ENCODE measurements around the gene CCDC24. TPM values are rescaled to one million over a fixed set of nuclear protein-coding genes. Genes with fewer than 3 reads are reported as not detected.
A peak's percentile ranks its signal among the peaks of the same experiment; 100 is the strongest.

The CCDC24 gene
- total and polyA plus RNA-seq, 9 of the 15 experiments (the other 6 are each of a cell fraction or from before 2014, with no cell fraction given) = 0.31 to 4.5 (median 1.5) TPM

- Histone ChIP-seq H3K9me1 (ENCODE audit: control insufficient read depth, insufficient read depth, low read length) (peaks cover 5% of the 10 kb centered on the region), H3K4me1 (replicated peaks in 1 of 2; ENCODE audit: control insufficient read depth in 2 of 2, insufficient read depth in 2 of 2, low read length in 2 of 2) (peaks cover 15 to 71% of the 10 kb centered on the region in 2 experiments; a peak in 4 of 5 replicates), H3K4me3 (no peak overlapping the region), H3K9ac (ENCODE audit: insufficient read depth in 1 of 2, low read depth in 2 of 2, low read length in 2 of 2) (peak overlapping the region in 1 of 2 experiments; percentile 31; a peak in 2 of 4 replicates), H3K36me3 (ENCODE audit: control insufficient read depth, insufficient read depth, low read length) (no peaks in the 10 kb centered on the region), H3K79me2 (ENCODE audit: control insufficient read depth, insufficient read depth, low read length) (no peaks in the 10 kb centered on the region), H3K27me3 (ENCODE audit: control insufficient read depth in 2 of 2, insufficient read depth in 2 of 2, low read length in 2 of 2) (no peaks in the 10 kb centered on the region), H2AFZ (ENCODE audit: low read depth, low read length) (peak overlapping the region; percentile 82), H3K9me3 (replicated peaks; ENCODE audit: control insufficient read depth, insufficient read depth, low read depth, low read length) (no peaks in the 10 kb centered on the region), H4K20me1 (replicated peaks; ENCODE audit: control insufficient read depth, insufficient read depth, low read length) (no peaks in the 10 kb centered on the region), H3K4me2 (ENCODE audit: insufficient read depth, low read length) (peak overlapping the region; percentile 6; the same call in 1 of the 2 replicates), H3K27ac (ENCODE audit: extremely low read depth, low read depth, low read length) (no peak overlapping the region)
- DNase-seq (ENCODE audit: extremely low read depth in 1 of 4, low spot score in 3 of 4) (peak; percentile 77 to 89 (median 84)), FAIRE-seq (peak; percentile 88), ATAC-seq (peak; percentile 87)
- ChIA-PET CTCF (ENCODE audit: low intra/inter-chr PET ratio) (interaction anchor here (2.1 kb wide), 2 partner anchors 41 to 53 kb away, joined by 9 to 21 read pairs; no protein-coding TSS in a partner anchor), POLR2A (interaction anchor here (0.7 to 2.0 kb wide), 7 partner anchors 10 to 726 kb away, joined by 3 to 9 read pairs (median 4); partner anchors contain the start of gene ATP6V0B)
- WGBS (ENCODE audit: insufficient coverage, low coverage, missing lambda C conversion rate) = 49% methylated on average over 14 of the region's 15 CpGs
- intact Hi-C loops (cut with micrococcal nuclease) = loop anchor here (1.0 to 10.0 kb wide), 4 partner anchors 41 to 300 kb away; no protein-coding TSS in a partner anchor
- in situ Hi-C loops (cut with MboI) = no loop called here
- no TSS peak for BruUV-seq (replicated peaks)
- no peak for TF ChIP-seq GATAD2B (IDR thresholded peaks at IDR 0.05; ENCODE audit: borderline replicate concordance)
- TF ChIP-seq ZNF740 (CRISPR knock-in tag; IDR thresholded peaks at IDR 0.05) = peak; percentile 62; the same call in 1 of the 2 replicates
- TF ChIP-seq ZNF740 (tag; IDR thresholded peaks at IDR 0.05) = no peak
- peak; percentile 46; the same call in 1 of the 2 replicates for TF ChIP-seq JUND (IDR thresholded peaks at IDR 0.05; ENCODE audit: borderline replicate concordance, low read depth, low read length)
- TF ChIP-seq JUND (tag; IDR thresholded peaks at IDR 0.05; ENCODE audit: borderline replicate concordance, low read depth, low read length) = peak; percentile 21; the same call in 1 of the 3 replicates
- no peak for TF ChIP-seq WHSC1 (IDR thresholded peaks at IDR 0.05; ENCODE audit: low read length)
- TF ChIP-seq NFIX (CRISPR knock-in tag; IDR thresholded peaks at IDR 0.05; ENCODE audit: low read depth) = no peak
- TF ChIP-seq ZNF780A (CRISPR knock-in tag; IDR thresholded peaks at IDR 0.05) = no peak
- 0 out of 2 replicates have a peak, but pooled peaks have one; percentile 11 for TF ChIP-seq ATF7 (IDR thresholded peaks at IDR 0.05)
- TF ChIP-seq SPI1 (IDR thresholded peaks at IDR 0.05; ENCODE audit: borderline replicate concordance, low read depth, low read length) = 0 out of 2 replicates have a peak, but pooled peaks have one; percentile 39
- TF ChIP-seq POLR2AphosphoS2 (IDR thresholded peaks at IDR 0.05; ENCODE audit: low read length) = peak; percentile 64
- TF ChIP-seq ZBTB49 (CRISPR knock-in tag; IDR thresholded peaks at IDR 0.05; ENCODE audit: borderline replicate concordance) = no peak
- 0 out of 2 replicates have a peak, but pooled peaks have one; percentile 41 for TF ChIP-seq SP1 (CRISPR knock-in tag; IDR thresholded peaks at IDR 0.05)
- peak; percentile 81 for TF ChIP-seq STAG1 (CRISPR knock-in tag; IDR thresholded peaks at IDR 0.05; ENCODE audit: borderline replicate concordance)
- no peak for TF ChIP-seq ZNF764 (CRISPR knock-in tag; IDR thresholded peaks at IDR 0.05; ENCODE audit: low read depth)
- TF ChIP-seq HDAC1 (IDR thresholded peaks at IDR 0.05) = peak in 1 of 2 experiments; percentile 32; a peak in 1 of 4 replicates
- no peak for TF ChIP-seq KLF1 (tag; IDR thresholded peaks at IDR 0.05)
- no peak for TF ChIP-seq HMG20A (CRISPR knock-in tag; conservative IDR thresholded peaks at IDR 0.05)
These were observed 3.7 kb downstream of the CCDC24 start for GRCh38 chr1:43994794-43995790.
